Erythroblast (primary cell): ENCODE data around the gene CXCR4.

Experiments used
- GATA1 ChIP-seq: IDR thresholded peaks from 2 replicates; pipeline ENCODE4 v1.6.1; 2011; ENCODE audit warnings: low read depth, mild to moderate bottlenecking, control low read depth, low read length, moderate library complexity
- POLR2A ChIP-seq: IDR thresholded peaks from 2 replicates; pipeline ENCODE4 v1.6.1; 2011; ENCODE audit warnings: mild to moderate bottlenecking, low read length

- TF ChIP-seq POLR2A (no peak), GATA1 (no peak)
Measured at GRCh38 chr2:136110526-136110925, 7.4 kb downstream of the CXCR4 start.
